Activated CD4-positive, alpha-beta T cell treated with anti-CD3 and anti-CD28 coated beads, Interleukin-2, amount 50 U/mL, for 48 hours (primary cell): ENCODE data around the gene RAP1GAP.

ENCODE experiments used
- DNase-seq, 2 experiments: peaks; one replicate each; pipeline ENCODE4 v3.0.0-alpha.2; 2020

Gene RAP1GAP

DNA sequence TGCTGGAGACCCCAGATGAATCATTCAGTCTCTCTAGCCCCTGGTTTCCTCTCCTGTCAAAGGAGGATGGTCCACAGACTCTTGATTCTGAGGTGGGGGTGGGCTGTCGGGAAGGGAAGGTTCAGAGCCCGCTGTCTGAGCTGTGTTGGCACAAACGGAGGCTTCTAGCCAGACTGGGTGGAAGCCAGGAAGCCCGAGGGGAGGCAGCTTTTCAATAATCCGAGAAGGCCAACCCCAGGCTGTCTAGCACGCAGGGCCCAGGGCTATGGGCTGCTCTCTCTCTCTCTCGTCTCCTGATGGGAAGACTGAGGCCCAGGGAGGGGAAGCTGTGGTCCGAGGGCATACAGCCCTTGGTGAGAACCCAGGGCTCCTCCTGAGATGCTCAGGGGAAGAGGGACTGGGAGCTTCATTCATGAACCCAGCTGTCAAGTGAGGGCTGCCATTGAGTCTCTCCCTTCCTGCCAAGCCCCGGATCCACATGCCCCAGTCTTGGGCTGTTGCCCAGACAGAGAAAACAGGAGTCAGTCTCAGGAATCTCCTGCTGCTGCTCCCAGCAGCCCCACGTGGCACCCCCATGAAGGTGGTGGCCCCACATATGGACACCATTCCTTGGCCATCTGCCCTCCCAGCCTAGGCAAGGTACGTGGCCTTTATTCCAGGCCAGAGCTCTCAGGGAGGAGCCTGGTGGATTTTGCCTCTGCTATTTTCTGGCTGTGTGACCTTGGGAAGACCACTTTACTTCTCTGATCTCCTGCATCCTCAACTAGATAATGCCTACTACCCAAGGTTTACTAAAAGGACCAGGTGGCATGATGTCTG is 44.4 kb downstream of the RAP1GAP start:
- no peak for DNase-seq

DNA sequence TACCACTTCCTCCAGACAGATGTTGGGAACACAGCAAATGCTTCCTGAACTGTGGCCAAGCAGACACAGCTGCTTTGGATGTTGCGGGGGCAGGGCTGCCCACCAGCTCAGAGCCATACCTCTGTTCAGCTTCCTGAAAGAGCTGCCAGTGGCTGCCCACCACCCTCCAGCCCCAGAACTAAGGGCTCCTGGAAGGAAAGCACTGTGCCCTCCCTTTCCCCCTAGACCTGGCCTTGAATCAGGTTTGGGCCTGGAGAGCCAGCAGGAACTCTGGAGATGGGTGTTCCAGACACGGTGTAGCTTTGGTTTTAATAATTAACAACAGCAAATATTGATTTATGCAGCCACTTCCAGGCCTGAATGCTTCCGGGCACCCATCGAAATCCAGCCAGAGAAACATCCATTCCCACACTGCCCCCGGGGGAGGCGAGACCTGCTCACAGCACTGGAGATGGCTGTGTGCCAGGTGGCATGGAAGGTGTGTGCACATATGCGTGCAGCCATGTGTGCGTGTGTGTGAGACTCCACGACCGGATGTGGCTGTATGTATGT is 45.7 kb downstream of the RAP1GAP start:
- DNase-seq: no peak

GRCh38 chr1:21622466-21623315 is 46.5 kb downstream of the RAP1GAP start:
- peak; percentile 55 to 57 for DNase-seq

- DNase-seq: no peak
Observed at GRCh38 chr1:21621761-21622436, 47.3 kb downstream of the RAP1GAP start.

- no peak for DNase-seq
Observed at GRCh38 chr1:21621051-21621450, 48.1 kb downstream of the RAP1GAP start.

DNA sequence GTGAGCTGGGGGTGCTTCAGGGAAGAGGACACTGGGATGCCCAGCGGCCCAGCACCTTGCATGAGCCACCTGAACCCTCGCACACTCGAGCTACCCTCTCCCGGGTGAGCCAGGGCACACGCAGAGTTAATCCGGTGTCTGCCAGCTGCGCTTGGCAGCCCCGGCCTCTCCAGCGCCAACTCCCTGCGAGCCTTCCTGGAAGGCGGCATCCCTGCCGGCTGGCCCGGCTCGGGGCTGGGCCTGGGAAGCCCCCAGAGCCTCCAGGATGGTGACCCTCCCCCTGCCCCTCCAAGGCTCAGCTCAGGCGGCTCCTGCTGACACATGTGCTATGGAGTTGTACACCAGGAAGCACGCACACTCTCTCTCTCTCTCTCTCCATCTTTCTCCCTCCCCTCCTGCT is 48.7 kb downstream of the RAP1GAP start:
- no peak for DNase-seq

GRCh38 chr1:21620011-21620410 is 49.1 kb downstream of the RAP1GAP start:
- no peak for DNase-seq

DNA sequence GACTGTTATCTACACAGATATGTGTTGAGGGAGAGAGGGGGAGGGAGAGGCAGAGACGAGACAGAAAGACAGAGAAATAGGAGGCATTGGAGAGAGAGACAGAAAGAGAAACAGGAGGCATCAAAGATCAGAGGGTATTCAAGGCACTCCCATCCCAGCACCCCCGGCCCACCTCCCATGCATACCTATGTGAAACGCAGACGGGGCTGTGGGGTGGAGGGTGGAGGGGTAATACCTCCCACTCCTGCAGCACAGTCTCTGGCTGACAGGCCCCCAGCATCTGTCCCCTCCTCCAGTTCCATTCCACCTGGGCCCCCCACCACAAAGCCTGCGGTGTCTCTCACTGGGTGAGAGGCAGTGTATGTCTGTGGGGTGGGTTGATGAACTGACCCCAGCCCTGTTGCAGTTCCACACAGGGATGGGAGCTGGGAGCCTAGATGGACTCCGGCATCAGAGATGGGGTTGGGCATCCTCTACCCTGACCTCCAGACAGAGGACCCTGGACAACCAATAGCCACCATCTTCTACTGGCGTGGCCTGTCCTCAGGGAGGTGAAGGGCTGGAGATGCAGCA is 49.7 kb downstream of the RAP1GAP start:
- no peak for DNase-seq

GRCh38 chr1:21618561-21619374 is 50.4 kb downstream of the RAP1GAP start:
- DNase-seq: no peak

GRCh38 chr1:21618059-21618458 is 51.1 kb downstream of the RAP1GAP start:
- no peak for DNase-seq

- DNase-seq: no peak
Observed at GRCh38 chr1:21617126-21617738, 51.9 kb downstream of the RAP1GAP start.

DNA sequence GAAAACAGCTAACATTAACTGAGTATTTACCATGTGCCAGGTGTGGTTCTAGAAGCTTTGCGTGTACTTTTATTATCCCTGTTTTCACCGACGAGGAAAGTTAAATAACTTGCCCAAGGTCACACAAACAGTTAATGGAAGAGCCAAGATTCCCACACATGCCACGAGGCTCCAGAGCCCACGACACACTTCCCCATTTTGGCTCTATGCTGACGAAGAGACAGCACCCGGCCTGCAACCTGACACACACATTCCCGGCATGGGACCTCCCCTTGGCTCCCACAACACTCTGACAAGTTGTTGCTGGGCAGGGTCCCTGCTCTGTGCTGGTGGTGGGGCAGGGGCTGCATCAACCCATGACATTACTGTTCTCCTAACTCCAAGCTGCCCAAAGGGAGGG is 52.8 kb downstream of the RAP1GAP start:
- DNase-seq: no peak

GRCh38 chr1:21614419-21615115 is 54.6 kb downstream of the RAP1GAP start:
- DNase-seq: no peak

DNA sequence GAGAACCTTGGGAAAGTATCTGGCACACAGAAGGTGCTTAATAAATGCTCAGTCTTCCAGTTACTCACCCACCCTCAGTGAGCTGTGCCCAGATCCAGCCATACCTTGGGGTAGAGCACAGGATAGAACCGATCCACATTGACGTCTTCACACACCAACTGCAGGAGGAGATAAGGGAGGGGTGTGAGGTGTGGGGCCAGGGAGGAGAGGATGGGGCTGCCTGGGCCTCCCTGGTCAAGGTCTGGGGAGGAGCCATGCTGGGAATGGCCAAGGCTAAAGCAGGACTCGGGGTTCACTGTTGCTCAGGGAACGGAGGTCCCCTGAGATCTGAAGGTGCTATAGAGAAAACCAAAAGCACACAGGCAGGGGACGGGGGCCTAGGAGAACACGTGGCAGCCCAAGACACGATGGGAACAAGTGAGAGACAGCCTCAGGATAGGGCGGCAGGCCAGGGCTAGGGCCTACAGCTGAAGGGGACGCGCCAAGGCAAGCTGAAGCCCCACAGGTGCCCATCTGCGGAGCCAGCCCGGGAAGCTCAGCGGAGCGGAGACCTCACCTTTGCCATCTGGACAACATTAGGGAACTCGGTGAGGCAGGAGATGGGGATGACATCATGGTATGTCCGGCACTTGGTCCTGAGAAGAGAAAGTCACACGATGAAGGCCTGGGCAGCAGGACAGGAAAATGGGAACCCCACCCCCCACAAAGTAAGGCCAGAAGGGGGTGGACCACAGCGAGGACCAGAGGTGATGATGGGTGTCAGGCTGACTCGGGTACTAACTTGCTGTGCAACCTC is 55.9 kb downstream of the RAP1GAP start:
- DNase-seq: no peak

- no peak for DNase-seq
Observed at GRCh38 chr1:21612057-21612456, 57.1 kb downstream of the RAP1GAP start.

- no peak for DNase-seq
Observed at GRCh38 chr1:21610989-21611785, 58.0 kb downstream of the RAP1GAP start.

- DNase-seq: no peak
Observed at GRCh38 chr1:21610027-21610426, 59.1 kb downstream of the RAP1GAP start.

DNA sequence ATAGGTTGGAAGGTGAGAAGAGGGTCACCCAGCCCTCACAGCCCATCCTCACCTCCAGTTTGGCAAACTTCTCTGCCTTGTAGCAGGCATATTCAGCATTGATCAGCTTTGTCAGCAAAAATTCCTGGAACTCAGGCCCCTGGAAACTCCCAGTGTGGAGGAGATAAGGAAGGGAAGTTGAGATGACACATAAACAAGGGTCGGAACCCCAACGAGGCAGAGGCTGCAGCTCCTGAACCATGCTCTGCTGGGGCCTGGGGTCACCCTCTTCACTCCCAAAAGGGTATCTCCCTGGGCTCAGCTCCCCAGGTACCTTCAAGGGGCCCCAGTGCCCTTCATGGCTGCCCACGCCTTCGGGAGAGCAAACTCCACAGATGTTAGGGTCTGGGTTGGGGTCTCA is 60.4 kb downstream of the RAP1GAP start:
- DNase-seq: no peak
